HepG2 (cell line): ENCODE data around the gene DUS2. TPM values are rescaled to one million over a fixed set of nuclear protein-coding genes. Genes with fewer than 3 reads are reported as not detected.
"Not testable (repeated sequence)": the region's sequence is repeated elsewhere in the genome, so short reads cannot be mapped to it uniquely, and the experiment has no call there.

Experiments used
- ATAC-seq: fragments of 200-7000 bp; cut with Tn5 transposase; 3 replicates; pipeline ENCODE4 v1.9.1; 2020; ENCODE audit warnings: mild to moderate bottlenecking, moderate library complexity
- BruUV-seq: library from RNA; stranded (reverse); fragments of 400-500 nt; replicated peaks from 2 replicates; lab custom pipeline; 2021; lab: Mats Ljungman, UMichigan
- CTCF ChIA-PET: fragments of 300-600 bp; formaldehyde crosslinking; extraction: SDS; loops from one replicate; lab custom pipeline; 2021; ENCODE audit warnings: low total read pairs, inconsistent platforms, low intra/inter-chr PET ratio; lab: Yijun Ruan, JAX
- POLR2A ChIA-PET: fragments of 350-600 bp; sonication (Branson Sonifier 250); formaldehyde crosslinking; loops from one replicate; lab custom pipeline; 2020; ENCODE audit warnings: antibody characterized with exemption, inconsistent platforms; lab: Yijun Ruan, JAX
- DNase-seq: peaks from one replicate; pipeline ENCODE4 v3.0.0-alpha.2; 2015; ENCODE audit warnings: low spot score
- FAIRE-seq: peaks from 3 replicates; lab custom pipeline; 2011; peaks lifted over from hg19 to GRCh38; lab: Jason Lieb, UNC
- H2AFZ ChIP-seq: one replicate; pipeline ENCODE4 v1.6.1; 2011; ENCODE audit warnings: low read length, inconsistent platforms
- H3K27ac ChIP-seq: fragments of 300-600 bp; 3 replicates; pipeline ENCODE4 v1.8.0; 2011; ENCODE audit warnings: mixed run types, mild to moderate bottlenecking, mixed read lengths, low read length, inconsistent platforms; ENCODE audit not compliant: insufficient read depth; ENCODE audit errors: extremely low read length
- H3K27me3 ChIP-seq, 2 experiments: fragments of 200-600 bp in 1 of 2; 2 replicates in 1 of 2; 3 replicates in 1 of 2; pipeline versions ENCODE4 v1.6.0 to v1.8.0; 2011; ENCODE audit warnings: low read length in 2 of 2, mild to moderate bottlenecking in 2 of 2, moderate library complexity in 2 of 2, inconsistent platforms in 1 of 2; ENCODE audit not compliant: insufficient read depth in 2 of 2, control insufficient read depth in 1 of 2
- H3K36me3 ChIP-seq, 2 experiments: fragments of 200-600 bp in 1 of 2; replicated peaks in 1 of 2; 2 replicates in 1 of 2; 3 replicates in 1 of 2; pipeline versions ENCODE4 v1.5.1 to v1.8.0; 2011; ENCODE audit warnings: low read length in 2 of 2, inconsistent platforms in 1 of 2; ENCODE audit not compliant: insufficient read depth in 2 of 2, control insufficient read depth in 1 of 2
- H3K4me1 ChIP-seq: 2 replicates; pipeline ENCODE4 v1.5.1; 2012; ENCODE audit warnings: low read length, inconsistent platforms; ENCODE audit not compliant: insufficient read depth
- H3K4me2 ChIP-seq: 2 replicates; pipeline ENCODE4 v1.6.0; 2011; ENCODE audit warnings: low read depth, low read length, inconsistent platforms
- H3K4me3 ChIP-seq, 3 experiments: fragments of 200-600 bp in 1 of 3; sonication (generic), shearing (Covaris generic) in 1 of 3; replicated peaks in 1 of 3; 2 replicates each; pipeline ENCODE4 v1.5.1; 2011 to 2016; ENCODE audit warnings: low read length in 3 of 3, inconsistent platforms in 2 of 3, low read depth in 2 of 3, mild to moderate bottlenecking in 2 of 3, control low read depth in 1 of 3, mixed read lengths in 1 of 3; ENCODE audit not compliant: insufficient read depth in 1 of 3
- H3K79me2 ChIP-seq: one replicate; pipeline ENCODE4 v1.6.1; 2011; ENCODE audit warnings: low read length, inconsistent platforms; ENCODE audit not compliant: insufficient read depth
- H3K9ac ChIP-seq: 2 replicates; pipeline ENCODE4 v1.6.0; 2011; ENCODE audit warnings: mild to moderate bottlenecking, low read depth, low read length, inconsistent platforms; ENCODE audit not compliant: insufficient read depth
- H3K9me3 ChIP-seq: 2 replicates; pipeline ENCODE4 v1.5.1; 2012; ENCODE audit warnings: mild to moderate bottlenecking, low read length
- H4K20me1 ChIP-seq: 2 replicates; pipeline ENCODE4 v1.6.0; 2011; ENCODE audit warnings: inconsistent platforms, mild to moderate bottlenecking, low read length, moderate library complexity; ENCODE audit not compliant: insufficient read depth
- CEBPB ChIP-seq: IDR thresholded peaks from 2 replicates; pipeline ENCODE4 v1.6.1; 2011; ENCODE audit warnings: low read depth, low read length, improper control_type of control experiment, borderline replicate concordance
- SATB2 ChIP-seq: sonication (generic); formaldehyde crosslinking; IDR thresholded peaks from 2 replicates; pipeline ENCODE4 v1.5.0; 2020; ENCODE audit warnings: missing genetic modification reagents
- ZNF121 ChIP-seq: sonication (generic); formaldehyde crosslinking; IDR thresholded peaks from 2 replicates; pipeline ENCODE4 v1.5.0; 2020; ENCODE audit warnings: mild to moderate bottlenecking, missing genetic modification reagents
- WGBS: methylation state at CpG from one replicate; pipeline ENCODE4 v1.1.6; 2017; ENCODE audit warnings: low lambda C conversion rate; 5-methylcytosine and 5-hydroxymethylcytosine counted together
- in situ Hi-C: cut with HindIII; loops from 2 replicates; pipeline ENCODE4 v1.10.0; 2017; ENCODE audit warnings: low pct_unique_long_range_greater_than_20kb; ENCODE audit not compliant: extremely low pct_ligation_motif_present
- intact Hi-C: fragments of 100-400 bp; cut with micrococcal nuclease; formaldehyde crosslinking; loops from one replicate; pipeline ENCODE4 v1.10.0; 2022; ENCODE audit not compliant: unreplicated experiment
- polyA plus RNA-seq, 8 experiments: library from polyadenylated mRNA; depleted of rRNA in 3 of 8; stranded (reverse) in 7 of 8; unstranded in 1 of 8; fragments of >200 nt; fragmentation: Illumina TruSeq in 4 of 8; extraction: Trizol in 4 of 8; gene quantifications; 2 replicates each; pipeline versions ENCODE4 v1.2.1 to v1.2.3, GENCODE V29; 2011 to 2016; ENCODE audit warnings: low read depth in 4 of 8, missing spikeins in 1 of 8, mixed read lengths in 1 of 8; ENCODE audit not compliant: insufficient read depth in 1 of 8
- total RNA-seq, 5 experiments: library from RNA; depleted of rRNA; stranded (reverse); fragments of >200 nt; fragmentation: Illumina TruSeq; extraction: Trizol; gene quantifications; 2 replicates each; pipeline ENCODE4 v1.2.3, GENCODE V29; 2016; ENCODE audit warnings: low read depth in 1 of 5
- TF ChIP-seq, protein P1 (sequence below): sonication (generic); formaldehyde crosslinking; IDR thresholded peaks from 2 replicates; pipeline ENCODE4 v1.5.0; 2020; ENCODE audit warnings: mild to moderate bottlenecking, missing genetic modification reagents
- TF ChIP-seq, protein P2 (sequence below): sonication (generic); formaldehyde crosslinking; IDR thresholded peaks from 2 replicates; pipeline ENCODE4 v1.4.0; 2020; ENCODE audit warnings: mild to moderate bottlenecking, missing genetic modification reagents

DUS2 gene
- total and polyA plus RNA-seq, 2 of the 13 experiments (the other 11 are each of a cell fraction or from before 2014, with no cell fraction given): 17.8 to 25.1 TPM

DNA sequence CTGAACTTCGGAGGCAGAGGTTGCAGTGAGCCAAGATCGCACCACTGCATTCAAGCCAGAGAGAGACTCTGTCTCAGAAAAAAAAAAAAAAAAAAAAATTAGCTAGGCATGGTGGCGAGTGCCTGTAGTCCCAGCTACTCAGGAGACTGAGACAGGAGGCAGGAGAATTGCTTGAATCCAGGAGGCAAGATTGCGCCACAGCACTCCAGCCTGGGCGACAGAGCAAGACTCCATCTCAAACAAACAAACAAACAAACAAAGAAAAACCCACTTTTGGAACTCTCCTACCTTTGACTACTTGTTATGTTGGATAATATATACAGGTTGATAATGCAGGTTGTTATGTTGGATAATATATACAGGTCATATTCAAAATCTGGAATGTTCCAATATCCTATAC, 97.4 kb downstream of the DUS2 start:
- H3K9me3 ChIP-seq, intact Hi-C loops, H3K4me2 ChIP-seq, BruUV-seq, CTCF ChIA-PET, in situ Hi-C loops, DNase-seq, FAIRE-seq, H4K20me1 ChIP-seq, H3K27ac ChIP-seq, H3K27me3 ChIP-seq, H2AFZ ChIP-seq, H3K4me3 ChIP-seq: not testable (repeated sequence)
- WGBS: 98% methylated on average over 5 of the region's 5 CpGs
- Histone ChIP-seq H3K36me3 (peaks cover 10 to 13% of the 10 kb centered on the region in 2 experiments; a peak in 4 of 5 replicates), H3K4me1 (peaks cover 29% of the 10 kb centered on the region)
- TF ChIP-seq, protein P1, sequence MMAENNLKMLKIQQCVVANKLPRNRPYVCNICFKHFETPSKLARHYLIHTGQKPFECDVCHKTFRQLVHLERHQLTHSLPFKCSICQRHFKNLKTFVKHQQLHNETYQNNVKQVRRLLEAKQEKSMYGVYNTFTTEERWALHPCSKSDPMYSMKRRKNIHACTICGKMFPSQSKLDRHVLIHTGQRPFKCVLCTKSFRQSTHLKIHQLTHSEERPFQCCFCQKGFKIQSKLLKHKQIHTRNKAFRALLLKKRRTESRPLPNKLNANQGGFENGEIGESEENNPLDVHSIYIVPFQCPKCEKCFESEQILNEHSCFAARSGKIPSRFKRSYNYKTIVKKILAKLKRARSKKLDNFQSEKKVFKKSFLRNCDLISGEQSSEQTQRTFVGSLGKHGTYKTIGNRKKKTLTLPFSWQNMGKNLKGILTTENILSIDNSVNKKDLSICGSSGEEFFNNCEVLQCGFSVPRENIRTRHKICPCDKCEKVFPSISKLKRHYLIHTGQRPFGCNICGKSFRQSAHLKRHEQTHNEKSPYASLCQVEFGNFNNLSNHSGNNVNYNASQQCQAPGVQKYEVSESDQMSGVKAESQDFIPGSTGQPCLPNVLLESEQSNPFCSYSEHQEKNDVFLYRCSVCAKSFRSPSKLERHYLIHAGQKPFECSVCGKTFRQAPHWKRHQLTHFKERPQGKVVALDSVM (CRISPR knock-in tag): 0 out of 2 replicates have a peak, but pooled peaks have one; percentile 27
- TF ChIP-seq CEBPB: peak; percentile 6; the same call in 1 of the 2 replicates
- peak; percentile 86 for TF ChIP-seq ZNF121 (CRISPR knock-in tag)
- TF ChIP-seq, all 625 proteins: peak for 3; not testable (repeated sequence) for 622
- POLR2A ChIA-PET: interaction anchor here (1.3 to 1.6 kb wide), 3 partner anchors 36 to 190 kb away, joined by 3 to 6 read pairs (median 5); partner anchors contain the start of genes NFATC3, PRMT7 and SLC7A6OS
- ATAC-seq, H3K9ac ChIP-seq: not testable (repeated sequence)
- H3K79me2 ChIP-seq: peaks cover 99% of the 10 kb centered on the region

DNA sequence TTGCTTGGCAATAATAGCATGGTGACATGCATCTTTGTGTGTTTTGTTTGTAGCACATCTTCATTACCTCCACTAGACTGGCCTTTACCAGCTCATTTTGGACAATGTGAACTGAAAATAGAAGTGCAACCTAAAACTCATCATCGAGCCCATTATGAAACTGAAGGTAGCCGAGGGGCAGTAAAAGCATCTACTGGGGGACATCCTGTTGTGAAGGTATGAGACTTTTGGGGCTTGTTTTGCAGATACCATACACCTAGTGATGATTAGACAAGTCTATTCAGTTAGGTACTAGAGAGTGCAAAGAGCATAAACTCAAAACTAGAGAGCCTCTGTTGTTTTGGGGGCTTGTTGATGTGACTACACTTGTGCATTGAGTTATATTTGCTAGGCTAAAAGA, 103.3 kb downstream of the DUS2 start:
- H3K27me3 ChIP-seq: no peaks in the 10 kb centered on the region
- no peak overlapping the region for H3K4me2 ChIP-seq
- no peak for ATAC-seq
- intact Hi-C loops: loop anchor here (5.0 kb wide), 1 partner anchor 39 kb away; the partner anchor contains the start of gene NFATC3
- H4K20me1 ChIP-seq: peaks cover 8% of the 10 kb centered on the region
- in situ Hi-C loops: no loop called here
- H3K79me2 ChIP-seq: peaks cover 93% of the 10 kb centered on the region
- peaks cover 18 to 39% of the 10 kb centered on the region in 2 experiments; a peak in 4 of 5 replicates for H3K36me3 ChIP-seq
- FAIRE-seq: no peak
- 98% methylated on average over 2 of the region's 2 CpGs for WGBS
- no peak overlapping the region for H3K4me3 ChIP-seq
- H2AFZ ChIP-seq: no peak overlapping the region
- BruUV-seq: no TSS peak
- POLR2A ChIA-PET: interaction anchor here (0.8 kb wide), 1 partner anchor 42 kb away, joined by 3 read pairs; no protein-coding TSS in a partner anchor
- no peak for DNase-seq
- no peak overlapping the region for H3K9ac ChIP-seq
- CTCF ChIA-PET: no interaction called here
- no peaks in the 10 kb centered on the region for H3K9me3 ChIP-seq
- H3K4me1 ChIP-seq: peaks cover 40% of the 10 kb centered on the region
- no peak overlapping the region for H3K27ac ChIP-seq
- TF ChIP-seq, protein P2, sequence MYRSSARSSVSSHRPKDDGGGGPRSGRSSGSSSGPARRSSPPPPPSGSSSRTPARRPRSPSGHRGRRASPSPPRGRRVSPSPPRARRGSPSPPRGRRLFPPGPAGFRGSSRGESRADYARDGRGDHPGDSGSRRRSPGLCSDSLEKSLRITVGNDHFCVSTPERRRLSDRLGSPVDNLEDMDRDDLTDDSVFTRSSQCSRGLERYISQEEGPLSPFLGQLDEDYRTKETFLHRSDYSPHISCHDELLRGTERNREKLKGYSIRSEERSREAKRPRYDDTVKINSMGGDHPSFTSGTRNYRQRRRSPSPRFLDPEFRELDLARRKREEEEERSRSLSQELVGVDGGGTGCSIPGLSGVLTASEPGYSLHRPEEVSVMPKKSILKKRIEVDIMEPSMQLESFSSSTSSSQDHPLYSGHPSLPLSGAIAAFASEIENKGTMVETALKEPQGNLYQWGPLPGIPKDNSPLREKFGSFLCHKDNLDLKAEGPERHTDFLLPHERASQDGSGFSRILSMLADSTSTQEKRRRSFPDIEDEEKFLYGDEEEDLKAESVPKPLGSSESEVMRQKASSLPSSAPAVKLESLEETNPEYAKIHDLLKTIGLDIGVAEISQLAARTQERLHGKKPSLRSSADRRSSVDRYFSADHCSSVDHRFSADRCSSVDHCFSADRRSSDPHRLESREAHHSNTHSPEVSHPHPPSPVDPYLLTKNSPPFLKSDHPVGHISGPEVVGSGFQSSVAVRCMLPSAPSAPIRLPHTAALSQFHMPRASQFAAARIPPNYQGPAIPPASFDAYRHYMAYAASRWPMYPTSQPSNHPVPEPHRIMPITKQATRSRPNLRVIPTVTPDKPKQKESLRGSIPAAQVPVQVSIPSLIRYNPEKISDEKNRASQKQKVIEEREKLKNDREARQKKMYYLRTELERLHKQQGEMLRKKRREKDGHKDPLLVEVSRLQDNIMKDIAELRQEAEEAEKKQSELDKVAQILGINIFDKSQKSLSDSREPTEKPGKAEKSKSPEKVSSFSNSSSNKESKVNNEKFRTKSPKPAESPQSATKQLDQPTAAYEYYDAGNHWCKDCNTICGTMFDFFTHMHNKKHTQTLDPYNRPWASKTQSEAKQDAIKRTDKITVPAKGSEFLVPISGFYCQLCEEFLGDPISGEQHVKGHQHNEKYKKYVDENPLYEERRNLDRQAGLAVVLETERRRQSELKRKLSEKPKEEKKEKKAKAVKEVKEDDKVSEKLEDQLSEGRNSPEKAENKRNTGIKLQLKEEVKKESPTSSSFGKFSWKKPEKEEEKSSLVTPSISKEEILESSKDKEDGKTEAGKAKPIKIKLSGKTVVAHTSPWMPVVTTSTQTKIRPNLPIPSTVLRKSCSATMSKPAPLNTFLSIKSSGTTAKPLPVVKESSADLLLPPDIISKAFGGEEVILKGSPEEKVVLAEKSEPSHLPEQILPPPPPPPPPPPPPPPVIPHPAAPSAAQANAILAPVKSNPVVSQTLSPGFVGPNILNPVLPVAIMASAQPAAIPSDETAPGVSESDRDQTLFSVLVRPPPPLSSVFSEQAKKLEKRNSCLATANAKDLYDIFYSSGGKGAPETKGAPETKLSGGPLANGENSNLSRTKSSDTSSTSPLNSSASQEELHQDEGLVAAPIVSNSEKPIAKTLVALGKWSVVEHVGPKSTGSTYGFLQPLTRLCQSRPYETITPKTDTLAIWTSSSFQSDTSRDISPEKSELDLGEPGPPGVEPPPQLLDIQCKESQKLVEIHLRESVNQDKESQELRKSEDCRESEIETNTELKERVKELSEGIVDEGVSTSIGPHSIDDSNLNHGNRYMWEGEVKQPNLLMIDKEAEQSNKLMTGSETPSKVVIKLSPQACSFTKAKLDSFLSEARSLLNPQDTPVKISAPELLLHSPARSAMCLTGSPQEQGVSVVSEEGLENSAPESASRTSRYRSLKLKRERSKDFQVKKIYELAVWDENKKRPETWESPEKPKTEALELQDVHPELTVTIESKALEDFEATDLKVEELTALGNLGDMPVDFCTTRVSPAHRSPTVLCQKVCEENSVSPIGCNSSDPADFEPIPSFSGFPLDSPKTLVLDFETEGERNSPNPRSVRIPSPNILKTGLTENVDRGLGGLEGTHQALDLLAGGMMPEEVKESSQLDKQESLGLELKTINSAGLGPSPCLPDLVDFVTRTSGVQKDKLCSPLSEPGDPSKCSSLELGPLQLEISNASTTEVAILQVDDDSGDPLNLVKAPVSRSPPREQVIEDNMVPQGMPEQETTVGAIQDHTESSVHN (CRISPR knock-in tag): no peak
- no peak for TF ChIP-seq SATB2 (CRISPR knock-in tag)
